Nephron progenitor cell (in vitro differentiated cells): Measurements from ENCODE around the gene CDC42BPA.
"Not testable (repeated sequence)": the region's sequence is repeated elsewhere in the genome, so short reads cannot be mapped to it uniquely, and the experiment has no call there.

Experiments
- DNase-seq: peaks from one replicate; pipeline ENCODE4 v3.0.0; 2021
- H3K27ac Mint-ChIP-seq: 2 replicates; pipeline ENCODE4 v1.8.0; 2021; ENCODE audit warnings: mild to moderate bottlenecking, moderate library complexity, mixed read lengths
- H3K27me3 Mint-ChIP-seq: 2 replicates; pipeline ENCODE4 v1.8.0; 2021; ENCODE audit warnings: mild to moderate bottlenecking, low read depth, mixed read lengths; ENCODE audit not compliant: poor library complexity
- H3K36me3 Mint-ChIP-seq: 2 replicates; pipeline ENCODE4 v1.8.0; 2021; ENCODE audit warnings: low read depth, mixed read lengths
- H3K4me1 Mint-ChIP-seq: 2 replicates; pipeline ENCODE4 v1.8.0; 2021; ENCODE audit warnings: mixed read lengths
- H3K4me3 Mint-ChIP-seq: 2 replicates; pipeline ENCODE4 v1.8.0; 2021; ENCODE audit warnings: mild to moderate bottlenecking, moderate library complexity, mixed read lengths
- H3K9me3 Mint-ChIP-seq: 2 replicates; pipeline ENCODE4 v1.8.0; 2021; ENCODE audit warnings: mild to moderate bottlenecking, moderate library complexity, mixed read lengths
- TF ChIP-seq, protein P1 (sequence below): fragments of 200-600 bp; sonication (generic); IDR thresholded peaks from 2 replicates; pipeline ENCODE4 v1.5.0; 2021; ENCODE audit warnings: antibody characterized with exemption

The CDC42BPA gene

GRCh38 chr1:227342075-227342829, 24.0 kb upstream of the CDC42BPA start:
- Mint-ChIP-seq H3K9me3 (peaks cover 16% of the 10 kb centered on the region), H3K4me1 (no peaks in the 10 kb centered on the region), H3K36me3 (no peaks in the 10 kb centered on the region), H3K27ac (no peak overlapping the region), H3K27me3 (no peaks in the 10 kb centered on the region), H3K4me3 (no peak overlapping the region)
- DNase-seq = no peak
- TF ChIP-seq, protein P1, sequence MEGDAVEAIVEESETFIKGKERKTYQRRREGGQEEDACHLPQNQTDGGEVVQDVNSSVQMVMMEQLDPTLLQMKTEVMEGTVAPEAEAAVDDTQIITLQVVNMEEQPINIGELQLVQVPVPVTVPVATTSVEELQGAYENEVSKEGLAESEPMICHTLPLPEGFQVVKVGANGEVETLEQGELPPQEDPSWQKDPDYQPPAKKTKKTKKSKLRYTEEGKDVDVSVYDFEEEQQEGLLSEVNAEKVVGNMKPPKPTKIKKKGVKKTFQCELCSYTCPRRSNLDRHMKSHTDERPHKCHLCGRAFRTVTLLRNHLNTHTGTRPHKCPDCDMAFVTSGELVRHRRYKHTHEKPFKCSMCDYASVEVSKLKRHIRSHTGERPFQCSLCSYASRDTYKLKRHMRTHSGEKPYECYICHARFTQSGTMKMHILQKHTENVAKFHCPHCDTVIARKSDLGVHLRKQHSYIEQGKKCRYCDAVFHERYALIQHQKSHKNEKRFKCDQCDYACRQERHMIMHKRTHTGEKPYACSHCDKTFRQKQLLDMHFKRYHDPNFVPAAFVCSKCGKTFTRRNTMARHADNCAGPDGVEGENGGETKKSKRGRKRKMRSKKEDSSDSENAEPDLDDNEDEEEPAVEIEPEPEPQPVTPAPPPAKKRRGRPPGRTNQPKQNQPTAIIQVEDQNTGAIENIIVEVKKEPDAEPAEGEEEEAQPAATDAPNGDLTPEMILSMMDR = no peak

DNA sequence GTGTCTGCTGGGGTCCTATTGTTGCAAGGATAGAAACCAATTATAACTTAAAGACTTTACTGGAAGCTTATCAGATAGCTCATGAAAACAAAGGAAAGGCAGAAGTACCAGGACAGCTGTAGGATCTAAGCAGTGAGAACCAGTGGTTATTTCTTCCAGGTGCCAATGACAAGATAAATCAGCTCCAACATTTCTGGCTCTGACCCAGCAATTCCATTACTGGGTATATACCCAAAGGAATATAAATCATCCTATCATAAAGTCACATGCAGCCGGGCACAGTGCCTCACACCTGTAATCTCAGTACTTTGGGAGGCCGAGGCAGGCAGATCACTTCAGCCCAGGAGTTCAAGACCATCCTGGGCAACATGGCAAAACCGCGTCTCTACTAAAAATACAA, 17.8 kb upstream of the CDC42BPA start:
- not testable (repeated sequence) for H3K27ac Mint-ChIP-seq, DNase-seq, H3K4me1 Mint-ChIP-seq, H3K4me3 Mint-ChIP-seq, H3K27me3 Mint-ChIP-seq, H3K36me3 Mint-ChIP-seq
- H3K9me3 Mint-ChIP-seq = peaks cover 21% of the 10 kb centered on the region

DNA sequence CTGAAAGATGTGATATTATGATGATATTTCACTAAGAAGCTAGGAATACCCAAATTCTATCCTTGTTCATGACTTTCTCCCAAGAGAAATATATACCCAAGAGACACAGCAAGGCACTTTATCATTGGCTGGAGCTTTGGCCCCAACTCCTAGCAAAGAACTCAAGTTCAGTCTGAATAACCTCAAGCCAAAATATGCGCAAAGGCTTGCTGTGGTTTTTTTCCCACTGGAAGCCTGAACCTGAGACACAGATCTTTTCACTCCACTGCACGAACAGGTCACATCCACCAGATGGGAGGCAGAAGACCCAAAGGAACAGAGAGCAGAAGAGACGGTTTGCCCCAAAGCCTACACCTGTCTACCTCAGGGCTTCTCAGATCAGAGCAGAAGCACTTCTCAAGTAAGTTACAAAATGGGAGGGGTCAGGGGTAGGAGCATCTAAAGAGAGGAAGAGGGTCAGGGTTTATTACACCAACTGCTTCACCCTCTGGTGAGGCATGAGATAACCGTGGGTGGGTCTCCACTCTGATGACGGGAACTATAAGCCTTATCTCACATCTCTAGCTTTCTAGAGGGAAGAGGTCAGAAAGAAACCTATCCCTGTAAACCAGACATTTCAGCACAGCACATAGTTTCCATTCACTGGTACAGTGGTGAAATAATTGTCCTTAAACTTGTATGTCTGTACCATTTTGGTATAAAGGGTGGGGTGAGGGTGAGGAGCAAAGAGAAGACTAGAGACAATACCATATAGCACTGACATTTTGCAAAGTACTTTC, 17.1 kb upstream of the CDC42BPA start:
- Mint-ChIP-seq H3K27ac (no peak overlapping the region), H3K36me3 (no peaks in the 10 kb centered on the region), H3K4me3 (no peak overlapping the region), H3K9me3 (peaks cover 18% of the 10 kb centered on the region), H3K4me1 (no peaks in the 10 kb centered on the region), H3K27me3 (peaks cover 4% of the 10 kb centered on the region)
- DNase-seq = no peak
- TF ChIP-seq, protein P1 = no peak

DNA sequence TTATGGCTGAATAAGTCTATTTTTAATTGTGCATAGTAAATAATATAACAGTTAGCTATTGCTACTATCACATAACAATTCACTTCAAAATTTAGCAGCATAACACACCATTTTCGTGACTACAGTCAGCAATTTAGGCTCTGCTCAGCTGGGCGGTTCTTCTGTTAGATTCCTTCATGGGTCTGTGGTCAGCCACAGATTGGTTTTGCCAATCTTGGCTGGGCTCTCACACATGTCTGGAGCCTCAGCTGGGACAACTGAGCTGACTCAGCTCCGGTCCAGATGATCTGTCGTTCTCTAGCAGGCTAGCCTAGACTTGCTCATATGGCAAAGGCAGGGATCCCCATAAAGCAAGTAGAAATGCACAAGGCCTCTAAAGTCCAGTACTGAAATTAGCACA, 15.1 kb upstream of the CDC42BPA start:
- TF ChIP-seq, protein P1 = no peak
- H3K4me3 Mint-ChIP-seq = no peak overlapping the region
- peaks cover 4% of the 10 kb centered on the region for H3K27me3 Mint-ChIP-seq
- no peak overlapping the region for H3K27ac Mint-ChIP-seq
- no peaks in the 10 kb centered on the region for H3K4me1 Mint-ChIP-seq
- H3K36me3 Mint-ChIP-seq = no peaks in the 10 kb centered on the region
- DNase-seq = no peak
- peaks cover 14% of the 10 kb centered on the region for H3K9me3 Mint-ChIP-seq

DNA sequence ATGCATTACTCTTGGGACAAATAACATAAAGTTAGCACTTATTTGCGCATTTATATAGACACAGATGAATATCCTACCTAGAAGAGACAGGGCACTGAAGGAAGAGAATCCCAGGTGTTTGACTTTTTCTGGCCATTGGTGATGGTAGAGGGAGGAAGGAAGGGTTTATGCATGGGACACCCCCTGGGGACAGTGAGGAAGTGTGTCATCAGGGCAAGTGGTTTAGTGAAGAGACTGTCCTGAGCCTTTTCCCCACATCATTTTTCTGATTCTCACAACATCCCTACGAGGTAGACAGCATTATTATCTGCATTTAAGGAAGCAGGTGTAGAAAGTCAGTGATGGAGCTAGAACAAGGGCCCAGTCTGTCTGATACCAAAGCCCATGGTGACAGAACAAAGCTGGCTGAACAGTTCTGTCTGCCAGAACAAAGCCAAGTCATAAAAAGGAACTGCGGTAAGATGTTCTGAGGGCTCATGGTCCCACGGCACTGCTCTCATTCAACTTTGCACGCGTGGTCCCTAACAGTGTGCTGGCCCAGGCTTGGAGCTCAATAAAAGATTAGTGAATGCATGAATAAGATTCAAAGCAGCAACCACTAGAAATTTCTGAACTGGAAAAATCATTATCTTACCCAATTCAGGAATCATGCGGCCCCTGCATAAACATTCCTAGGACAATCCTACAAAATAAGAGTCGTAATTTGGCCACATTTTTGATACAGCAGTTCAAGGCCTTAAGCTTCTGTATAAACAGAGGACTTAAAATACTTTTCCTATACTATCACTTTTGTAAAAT, 12.2 kb upstream of the CDC42BPA start:
- no peak for DNase-seq
- Mint-ChIP-seq H3K9me3 (peaks cover 14% of the 10 kb centered on the region), H3K27ac (no peak overlapping the region), H3K4me3 (no peak overlapping the region), H3K27me3 (peaks cover 4% of the 10 kb centered on the region), H3K4me1 (no peaks in the 10 kb centered on the region), H3K36me3 (no peaks in the 10 kb centered on the region)
- TF ChIP-seq, protein P1 = no peak

DNA sequence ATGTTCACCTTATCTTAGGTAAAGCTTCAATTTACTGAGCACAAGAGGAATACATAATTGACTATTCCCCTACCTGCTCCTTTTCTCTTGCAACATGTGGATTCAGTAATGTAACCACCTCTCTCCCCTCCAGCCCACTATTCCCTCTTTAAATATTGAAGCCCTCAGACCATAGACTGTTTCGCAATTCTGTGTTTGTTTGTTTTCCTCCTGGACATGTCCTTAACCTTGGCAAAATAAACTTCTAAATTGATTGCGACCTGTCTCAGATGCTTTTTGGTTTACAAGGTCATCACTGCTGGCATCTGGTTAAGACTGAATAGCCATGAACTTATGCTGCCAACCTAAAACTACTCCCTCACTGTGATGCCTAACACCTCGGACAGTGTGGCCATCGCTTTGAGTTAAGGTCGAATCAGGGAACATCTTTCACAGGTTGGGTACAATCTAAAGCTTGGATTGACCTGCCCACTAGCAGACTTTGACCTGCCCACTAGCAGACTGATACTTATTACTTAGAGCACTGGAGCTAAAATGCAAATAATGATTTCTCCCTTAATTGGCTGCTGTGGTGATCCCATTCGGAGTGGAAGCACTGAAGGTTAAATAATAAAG, 10.2 kb upstream of the CDC42BPA start:
- Mint-ChIP-seq H3K4me3 (no peak overlapping the region), H3K9me3 (peaks cover 9% of the 10 kb centered on the region), H3K27ac (no peak overlapping the region), H3K4me1 (no peaks in the 10 kb centered on the region), H3K27me3 (peaks cover 3% of the 10 kb centered on the region), H3K36me3 (no peaks in the 10 kb centered on the region)
- TF ChIP-seq, protein P1 = no peak
- no peak for DNase-seq
